AG09319 (cell line): ENCODE results near the gene PCDH15.

Experiments
- DNase-seq: peaks from one replicate; pipeline ENCODE4 v3.0.0-alpha.2; 2010; ENCODE audit warnings: low read depth; ENCODE audit errors: extremely low read depth
- TF ChIP-seq, protein P1 (sequence below): IDR thresholded peaks from 2 replicates; pipeline ENCODE4 v1.5.1; 2011; ENCODE audit warnings: low read depth, mild to moderate bottlenecking, inconsistent platforms, low read length, moderate library complexity

Gene PCDH15

GRCh38 chr10:54060572-54060971, 740.5 kb downstream of the PCDH15 start:
- TF ChIP-seq, protein P1, sequence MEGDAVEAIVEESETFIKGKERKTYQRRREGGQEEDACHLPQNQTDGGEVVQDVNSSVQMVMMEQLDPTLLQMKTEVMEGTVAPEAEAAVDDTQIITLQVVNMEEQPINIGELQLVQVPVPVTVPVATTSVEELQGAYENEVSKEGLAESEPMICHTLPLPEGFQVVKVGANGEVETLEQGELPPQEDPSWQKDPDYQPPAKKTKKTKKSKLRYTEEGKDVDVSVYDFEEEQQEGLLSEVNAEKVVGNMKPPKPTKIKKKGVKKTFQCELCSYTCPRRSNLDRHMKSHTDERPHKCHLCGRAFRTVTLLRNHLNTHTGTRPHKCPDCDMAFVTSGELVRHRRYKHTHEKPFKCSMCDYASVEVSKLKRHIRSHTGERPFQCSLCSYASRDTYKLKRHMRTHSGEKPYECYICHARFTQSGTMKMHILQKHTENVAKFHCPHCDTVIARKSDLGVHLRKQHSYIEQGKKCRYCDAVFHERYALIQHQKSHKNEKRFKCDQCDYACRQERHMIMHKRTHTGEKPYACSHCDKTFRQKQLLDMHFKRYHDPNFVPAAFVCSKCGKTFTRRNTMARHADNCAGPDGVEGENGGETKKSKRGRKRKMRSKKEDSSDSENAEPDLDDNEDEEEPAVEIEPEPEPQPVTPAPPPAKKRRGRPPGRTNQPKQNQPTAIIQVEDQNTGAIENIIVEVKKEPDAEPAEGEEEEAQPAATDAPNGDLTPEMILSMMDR = no peak
- DNase-seq = no peak

DNA sequence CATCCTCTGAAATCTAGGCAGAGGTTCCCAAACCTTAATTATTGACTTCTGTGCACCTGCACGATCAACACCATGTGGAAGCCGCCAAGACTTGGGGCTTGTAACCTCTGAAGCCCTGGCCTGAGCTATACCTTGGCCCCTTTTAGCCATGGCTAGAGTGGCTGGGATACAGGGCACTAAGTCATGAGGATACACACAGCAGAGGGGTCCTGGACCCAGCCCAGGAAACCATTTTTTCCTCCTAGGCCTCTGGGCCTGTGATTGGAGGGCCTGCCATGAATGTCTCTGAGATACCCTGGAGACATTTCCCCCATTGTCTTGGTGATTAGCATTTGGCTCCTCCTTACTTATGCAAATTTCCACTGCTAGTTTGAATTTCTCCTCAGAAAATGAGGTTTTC, 743.7 kb downstream of the PCDH15 start:
- TF ChIP-seq, protein P1 = no peak
- DNase-seq = no peak

DNA sequence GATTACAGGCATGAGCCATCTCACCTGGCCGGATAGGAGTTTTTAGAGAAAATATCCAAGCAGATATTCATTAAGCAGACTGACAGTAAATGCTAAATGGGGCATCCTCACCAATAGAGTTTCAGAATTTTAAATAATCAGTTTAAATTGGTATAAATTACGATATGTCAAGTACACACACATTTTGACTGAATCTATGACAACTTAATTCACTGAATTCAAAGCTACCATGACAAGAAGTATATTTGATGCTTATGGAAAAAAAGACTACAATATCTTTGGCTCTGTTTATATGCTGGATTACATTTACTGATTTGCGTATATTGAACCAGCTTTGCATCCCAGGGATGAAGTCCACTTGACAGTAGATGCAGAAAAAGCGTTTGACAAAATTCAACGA, 774.7 kb downstream of the PCDH15 start:
- DNase-seq = no peak

GRCh38 chr10:54011117-54011516, 789.9 kb downstream of the PCDH15 start:
- TF ChIP-seq, protein P1 = no peak
- no peak for DNase-seq

More for the DNA sequence above, 774.7 kb downstream of the PCDH15 start:
- TF ChIP-seq, protein P1 = no peak

GRCh38 chr10:54010337-54010933, 790.6 kb downstream of the PCDH15 start:
- DNase-seq = no peak
- TF ChIP-seq, protein P1 = no peak

GRCh38 chr10:54009672-54010071, 791.4 kb downstream of the PCDH15 start:
- DNase-seq = no peak
- TF ChIP-seq, protein P1 = no peak

- no peak for DNase-seq
- TF ChIP-seq, protein P1 = no peak
Observed at GRCh38 chr10:54002077-54002476, 799.0 kb downstream of the PCDH15 start.
